GM10847 (cell line): ENCODE results near the gene ELAPOR1.

Experiments used
- POLR2A ChIP-seq: IDR thresholded peaks from 2 replicates; pipeline ENCODE4 v1.6.1; 2011; ENCODE audit not compliant: insufficient read length; ENCODE audit errors: extremely low read depth

The ELAPOR1 gene

GRCh38 chr1:109089242-109090015 is 24.5 kb upstream of the ELAPOR1 start:
- TF ChIP-seq POLR2A, result no peak

- no peak for TF ChIP-seq POLR2A
These were observed 23.5 kb upstream of the ELAPOR1 start, which contains the start of gene TMEM167B for GRCh38 chr1:109090196-109091077. Gene TMEM167B (plus strand): TSS chr1:109090764. CDS start chr1:109090873, 109 bp downstream.

GRCh38 chr1:109091078-109091838 is 22.7 kb upstream of the ELAPOR1 start:
- no peak for TF ChIP-seq POLR2A

- no peak for TF ChIP-seq POLR2A
These were observed 22.1 kb upstream of the ELAPOR1 start for GRCh38 chr1:109091839-109092193.

- no peak for TF ChIP-seq POLR2A
These were observed 19.5 kb upstream of the ELAPOR1 start for GRCh38 chr1:109094377-109094803.

- no peak for TF ChIP-seq POLR2A
These were observed 19.0 kb upstream of the ELAPOR1 start for GRCh38 chr1:109094871-109095270.

GRCh38 chr1:109095631-109096030 is 18.3 kb upstream of the ELAPOR1 start:
- TF ChIP-seq POLR2A, result no peak

GRCh38 chr1:109096120-109096519 is 17.8 kb upstream of the ELAPOR1 start:
- TF ChIP-seq POLR2A, result no peak

GRCh38 chr1:109099938-109100773 is 13.8 kb upstream of the ELAPOR1 start:
- peak; percentile 99 for TF ChIP-seq POLR2A

- no peak for TF ChIP-seq POLR2A
These were observed 9.4 kb upstream of the ELAPOR1 start for GRCh38 chr1:109104364-109105151.

GRCh38 chr1:109105881-109106280 is 8.0 kb upstream of the ELAPOR1 start:
- TF ChIP-seq POLR2A, result no peak

- TF ChIP-seq POLR2A, result no peak
These were observed 6.1 kb upstream of the ELAPOR1 start for GRCh38 chr1:109107785-109108184.

GRCh38 chr1:109109906-109110305 is 4.0 kb upstream of the ELAPOR1 start:
- TF ChIP-seq POLR2A, result no peak
